CD4-positive, alpha-beta T cell treated with Interleukin-1 beta for 1 hour (primary cell): ENCODE results near the gene CIRBP.
A peak's percentile ranks its signal among the peaks of the same experiment; 100 is the strongest.
"Not testable (repeated sequence)": the region's sequence is repeated elsewhere in the genome, so short reads cannot be mapped to it uniquely, and the experiment has no call there.

Experiments used
- DNase-seq, 2 donors: peaks; one replicate each; pipeline ENCODE4 v3.0.0-alpha.2; 2020 to 2022

CIRBP gene

GRCh38 chr19:1294688-1295087 is 25.6 kb downstream of the CIRBP start:
- DNase-seq, result no peak

- DNase-seq, result peak in 1 of 2 donors; percentile 44
Observed at GRCh38 chr19:1295169-1296012, 26.3 kb downstream of the CIRBP start.

- no peak for DNase-seq
Observed at GRCh38 chr19:1296078-1296477, 26.9 kb downstream of the CIRBP start.

- no peak for DNase-seq
Observed at GRCh38 chr19:1296575-1297271, 27.6 kb downstream of the CIRBP start.

- no peak for DNase-seq
Observed at GRCh38 chr19:1298235-1298634, 29.1 kb downstream of the CIRBP start.

- no peak for DNase-seq
Observed at GRCh38 chr19:1299801-1300200, 30.7 kb downstream of the CIRBP start.

GRCh38 chr19:1300744-1301490 is 31.8 kb downstream of the CIRBP start:
- no peak for DNase-seq

GRCh38 chr19:1302533-1303239 is 33.6 kb downstream of the CIRBP start:
- DNase-seq, result no peak

GRCh38 chr19:1304197-1304924 is 35.2 kb downstream of the CIRBP start:
- no peak for DNase-seq

GRCh38 chr19:1305354-1305753 is 36.2 kb downstream of the CIRBP start:
- not testable (repeated sequence) for DNase-seq

- no peak for DNase-seq
Observed at GRCh38 chr19:1307320-1307719, 38.2 kb downstream of the CIRBP start.

- DNase-seq, result no peak
Observed at GRCh38 chr19:1307755-1308303, 38.7 kb downstream of the CIRBP start.

- no peak for DNase-seq
Observed at GRCh38 chr19:1308718-1309117, 39.6 kb downstream of the CIRBP start.

- no peak for DNase-seq
Observed at GRCh38 chr19:1309977-1310852, 41.1 kb downstream of the CIRBP start.

GRCh38 chr19:1310853-1311180 is 41.7 kb downstream of the CIRBP start:
- no peak for DNase-seq

- no peak for DNase-seq
Observed at GRCh38 chr19:1311543-1312091, 42.5 kb downstream of the CIRBP start.

GRCh38 chr19:1312767-1313694 is 43.9 kb downstream of the CIRBP start:
- DNase-seq, result no peak

- DNase-seq, result no peak
Observed at GRCh38 chr19:1313695-1314613, 44.8 kb downstream of the CIRBP start.
